Vagina (tissue), 2 donors: ENCODE measurements around the gene CAPN1.

Experiments used
- POLR2AphosphoS5 ChIP-seq, 2 donors: sonication (generic); formaldehyde crosslinking; IDR thresholded peaks; one replicate each; pipeline ENCODE4 v1.9.0; 2017; ENCODE audit warnings: antibody characterized with exemption in 2 of 2, mild to moderate bottlenecking in 2 of 2, low read depth in 1 of 2; ENCODE audit not compliant: insufficient read depth in 1 of 2
- TF ChIP-seq, protein P1 (sequence below), 3 experiments: fragments of 450-650 bp in 2 of 3; fragments of 200-600 bp in 1 of 3; sonication (generic) in 1 of 3; IDR thresholded peaks; one replicate each; pipeline ENCODE4 v1.5.1; 2017 to 2019; ENCODE audit warnings: antibody characterized with exemption in 3 of 3, mild to moderate bottlenecking in 2 of 3, moderate library complexity in 2 of 3

DNA sequence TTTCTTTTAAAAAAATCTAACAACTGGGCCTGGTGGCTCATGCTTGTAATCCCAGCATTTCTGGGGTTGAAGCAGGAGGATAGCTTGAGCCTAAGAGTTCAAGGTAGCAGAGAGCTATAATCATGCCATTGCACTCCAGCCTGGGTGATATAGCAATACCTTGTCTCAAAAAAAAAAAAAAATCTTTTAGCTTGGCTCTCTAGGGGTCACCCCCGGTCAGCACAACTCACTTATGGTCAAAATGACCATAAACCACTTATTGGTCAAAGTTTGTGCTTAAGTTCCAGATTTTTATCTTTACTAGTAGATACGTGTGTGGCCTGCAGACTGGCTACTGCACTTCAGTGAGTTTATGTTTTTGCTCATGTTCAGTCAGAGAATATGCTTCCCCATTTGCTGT is 18.0 kb upstream of the CAPN1 start:
- TF ChIP-seq, protein P1, sequence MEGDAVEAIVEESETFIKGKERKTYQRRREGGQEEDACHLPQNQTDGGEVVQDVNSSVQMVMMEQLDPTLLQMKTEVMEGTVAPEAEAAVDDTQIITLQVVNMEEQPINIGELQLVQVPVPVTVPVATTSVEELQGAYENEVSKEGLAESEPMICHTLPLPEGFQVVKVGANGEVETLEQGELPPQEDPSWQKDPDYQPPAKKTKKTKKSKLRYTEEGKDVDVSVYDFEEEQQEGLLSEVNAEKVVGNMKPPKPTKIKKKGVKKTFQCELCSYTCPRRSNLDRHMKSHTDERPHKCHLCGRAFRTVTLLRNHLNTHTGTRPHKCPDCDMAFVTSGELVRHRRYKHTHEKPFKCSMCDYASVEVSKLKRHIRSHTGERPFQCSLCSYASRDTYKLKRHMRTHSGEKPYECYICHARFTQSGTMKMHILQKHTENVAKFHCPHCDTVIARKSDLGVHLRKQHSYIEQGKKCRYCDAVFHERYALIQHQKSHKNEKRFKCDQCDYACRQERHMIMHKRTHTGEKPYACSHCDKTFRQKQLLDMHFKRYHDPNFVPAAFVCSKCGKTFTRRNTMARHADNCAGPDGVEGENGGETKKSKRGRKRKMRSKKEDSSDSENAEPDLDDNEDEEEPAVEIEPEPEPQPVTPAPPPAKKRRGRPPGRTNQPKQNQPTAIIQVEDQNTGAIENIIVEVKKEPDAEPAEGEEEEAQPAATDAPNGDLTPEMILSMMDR (IDR thresholded peaks at IDR 0.05), result no peak
- no peak for TF ChIP-seq POLR2AphosphoS5 (IDR thresholded peaks at IDR 0.05; ENCODE audit: insufficient read depth in 1 of 2, low read depth in 1 of 2)
